ENCODE data around the gene SCN2A.

Gene SCN2A

DNA sequence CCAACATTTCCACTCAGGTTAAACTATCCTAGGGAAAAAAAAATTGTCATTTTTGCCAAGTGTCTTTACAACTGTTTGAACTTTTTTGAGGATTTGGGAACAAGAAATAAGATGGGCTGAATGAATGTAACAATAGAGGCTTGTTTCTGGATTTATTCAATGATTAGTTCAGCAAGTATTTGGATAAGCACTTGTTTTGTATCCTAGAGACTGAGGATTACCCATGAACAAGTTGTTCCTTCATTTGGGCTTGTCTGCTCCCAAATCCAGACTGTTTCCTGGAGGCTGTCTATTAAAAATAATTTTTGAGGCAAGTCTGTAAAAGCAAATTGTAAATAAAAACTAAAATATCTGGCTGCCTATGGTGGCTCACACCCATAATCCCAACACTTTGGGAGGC is 168.3 kb downstream of the SCN2A start:
- Histone ChIP-seq H3K4me1 (ENCODE audit: control insufficient read depth, insufficient read depth, low read length) (no peaks in the 10 kb centered on the region), H3K27me3 (ENCODE audit: control insufficient read depth, insufficient read depth, low read length) (no peaks in the 10 kb centered on the region), H3K9ac (ENCODE audit: low read length) (no peak overlapping the region), H3K4me3 (ENCODE audit: low read length) (no peak overlapping the region), H3K27ac (ENCODE audit: low read depth, low read length) (no peak overlapping the region), H3K36me3 (ENCODE audit: control insufficient read depth, insufficient read depth, low read length) (no peaks in the 10 kb centered on the region)

DNA sequence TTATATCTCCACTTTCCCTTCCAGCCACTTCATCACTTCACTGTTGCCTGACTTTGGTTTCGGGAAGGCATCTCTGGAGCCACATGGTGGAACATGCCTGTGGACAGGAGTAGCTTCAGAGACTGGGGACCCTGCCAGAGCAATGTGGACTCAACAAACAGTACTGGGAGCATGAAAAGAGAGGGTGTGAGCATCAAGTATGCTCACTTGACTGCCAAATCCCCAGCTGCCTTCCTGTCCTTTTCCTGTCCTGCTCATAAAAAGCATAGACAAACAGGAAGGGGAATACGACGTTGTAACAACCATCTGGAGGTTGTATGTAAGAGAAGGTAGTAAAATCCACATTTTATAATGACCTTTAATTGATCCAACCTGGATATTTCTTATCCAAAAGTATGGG is 169.0 kb downstream of the SCN2A start:
- no peaks in the 10 kb centered on the region for H3K4me1 ChIP-seq (ENCODE audit: control insufficient read depth, insufficient read depth, low read length)
- no peak overlapping the region for H3K9ac ChIP-seq (ENCODE audit: low read length)
- H3K4me3 ChIP-seq (ENCODE audit: low read length) = no peak overlapping the region
- no peak overlapping the region for H3K27ac ChIP-seq (ENCODE audit: low read depth, low read length)
- no peaks in the 10 kb centered on the region for H3K27me3 ChIP-seq (ENCODE audit: control insufficient read depth, insufficient read depth, low read length)
- H3K36me3 ChIP-seq (ENCODE audit: control insufficient read depth, insufficient read depth, low read length) = no peaks in the 10 kb centered on the region

DNA sequence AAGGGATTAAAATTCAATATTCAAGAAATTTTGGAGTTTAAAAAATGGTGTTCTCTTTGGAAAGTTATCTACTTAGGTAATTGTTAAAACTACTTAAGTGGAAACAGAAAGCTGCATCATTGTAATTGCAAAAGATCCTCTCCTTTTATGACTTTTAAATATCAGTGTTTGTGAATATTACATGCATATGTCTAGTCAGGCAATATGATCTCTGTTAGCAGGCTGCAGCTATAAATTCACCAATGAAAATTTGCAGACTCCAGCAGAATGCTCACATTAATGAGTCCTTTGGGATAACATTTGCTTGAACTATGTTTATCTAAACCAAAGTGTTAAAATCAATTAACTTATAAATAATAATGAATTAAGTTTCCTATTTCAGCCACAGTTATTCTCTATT is 171.1 kb downstream of the SCN2A start:
- Histone ChIP-seq H3K4me3 (ENCODE audit: low read length) (no peak overlapping the region), H3K4me1 (ENCODE audit: control insufficient read depth, insufficient read depth, low read length) (no peaks in the 10 kb centered on the region), H3K36me3 (ENCODE audit: control insufficient read depth, insufficient read depth, low read length) (no peaks in the 10 kb centered on the region), H3K27ac (ENCODE audit: low read depth, low read length) (no peak overlapping the region), H3K27me3 (ENCODE audit: control insufficient read depth, insufficient read depth, low read length) (no peaks in the 10 kb centered on the region), H3K9ac (ENCODE audit: low read length) (no peak overlapping the region)

DNA sequence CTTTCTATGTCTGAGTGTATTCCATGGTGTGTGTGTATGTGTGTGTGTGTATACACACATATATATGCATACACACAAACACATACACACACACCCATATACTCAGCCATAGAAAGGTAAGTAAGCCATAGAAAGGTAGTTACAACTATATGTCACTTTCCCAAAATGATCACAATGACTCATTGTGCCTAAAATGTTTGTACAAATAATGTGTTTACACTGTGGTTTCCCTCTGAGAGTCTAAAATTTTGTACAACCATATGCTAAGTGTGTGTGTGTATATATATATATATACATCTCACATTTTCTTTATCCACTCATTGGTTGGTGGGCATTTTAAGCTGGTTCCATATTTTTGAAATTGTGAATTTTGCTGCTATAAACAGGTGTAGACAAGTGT is 175.0 kb downstream of the SCN2A start:
- no peak overlapping the region for H3K27ac ChIP-seq (ENCODE audit: low read depth, low read length)
- no peaks in the 10 kb centered on the region for H3K27me3 ChIP-seq (ENCODE audit: control insufficient read depth, insufficient read depth, low read length)
- H3K4me3 ChIP-seq (ENCODE audit: low read length) = no peak overlapping the region

DNA sequence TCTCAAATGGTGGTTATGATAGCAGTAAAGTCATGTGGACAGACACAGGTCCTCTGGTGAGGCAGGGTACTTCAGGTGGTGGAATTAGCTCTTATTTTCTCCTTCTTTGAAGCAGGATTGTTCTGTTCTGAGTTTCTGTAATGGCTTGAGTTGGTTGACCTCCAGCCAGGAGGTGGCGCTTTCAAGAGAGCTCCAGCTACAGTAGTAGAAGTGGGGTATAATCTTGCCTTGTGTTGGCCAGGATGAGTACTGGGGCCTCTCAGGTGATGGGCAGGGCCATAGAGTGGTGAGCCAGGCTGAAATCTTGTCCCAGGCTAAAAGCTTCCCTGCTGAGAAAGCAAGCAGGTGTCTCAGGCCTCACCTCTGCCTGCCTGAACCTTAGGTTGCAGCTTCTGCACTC is 177.8 kb downstream of the SCN2A start:
- Histone ChIP-seq H3K9ac (ENCODE audit: low read length) (no peak overlapping the region), H3K4me1 (ENCODE audit: control insufficient read depth, insufficient read depth, low read length) (no peaks in the 10 kb centered on the region), H3K36me3 (ENCODE audit: control insufficient read depth, insufficient read depth, low read length) (no peaks in the 10 kb centered on the region), H3K27me3 (ENCODE audit: control insufficient read depth, insufficient read depth, low read length) (no peaks in the 10 kb centered on the region), H3K4me3 (ENCODE audit: low read length) (no peak overlapping the region), H3K27ac (ENCODE audit: low read depth, low read length) (no peak overlapping the region)

More for the DNA sequence above, 175.0 kb downstream of the SCN2A start:
- H3K36me3 ChIP-seq (ENCODE audit: control insufficient read depth, insufficient read depth, low read length) = no peaks in the 10 kb centered on the region
- H3K4me1 ChIP-seq (ENCODE audit: control insufficient read depth, insufficient read depth, low read length) = no peaks in the 10 kb centered on the region
- H3K9ac ChIP-seq (ENCODE audit: low read length) = no peak overlapping the region

DNA sequence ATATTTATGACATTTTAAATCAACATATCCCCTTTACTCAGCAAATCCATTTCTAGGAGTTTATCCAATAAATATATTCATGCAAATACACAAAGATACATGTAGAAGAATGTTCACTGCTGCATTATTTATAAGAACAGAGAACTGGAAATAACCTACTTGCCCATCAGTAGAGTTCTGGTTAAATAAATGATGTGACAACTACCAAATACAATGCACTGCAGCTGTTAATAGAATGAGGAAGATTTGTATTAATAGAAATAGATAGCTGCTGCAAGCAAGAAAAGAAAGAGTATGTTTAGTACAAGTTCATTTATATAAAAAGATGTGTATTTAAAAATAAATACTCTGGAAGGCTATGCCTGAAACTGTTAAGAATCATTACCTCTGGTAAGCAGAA is 181.0 kb downstream of the SCN2A start:
- no peaks in the 10 kb centered on the region for H3K27me3 ChIP-seq (ENCODE audit: control insufficient read depth, insufficient read depth, low read length)
- no peak overlapping the region for H3K27ac ChIP-seq (ENCODE audit: low read depth, low read length)
- no peak overlapping the region for H3K9ac ChIP-seq (ENCODE audit: low read length)
- H3K4me3 ChIP-seq (ENCODE audit: low read length) = no peak overlapping the region
- no peaks in the 10 kb centered on the region for H3K36me3 ChIP-seq (ENCODE audit: control insufficient read depth, insufficient read depth, low read length)
- H3K4me1 ChIP-seq (ENCODE audit: control insufficient read depth, insufficient read depth, low read length) = no peaks in the 10 kb centered on the region

DNA sequence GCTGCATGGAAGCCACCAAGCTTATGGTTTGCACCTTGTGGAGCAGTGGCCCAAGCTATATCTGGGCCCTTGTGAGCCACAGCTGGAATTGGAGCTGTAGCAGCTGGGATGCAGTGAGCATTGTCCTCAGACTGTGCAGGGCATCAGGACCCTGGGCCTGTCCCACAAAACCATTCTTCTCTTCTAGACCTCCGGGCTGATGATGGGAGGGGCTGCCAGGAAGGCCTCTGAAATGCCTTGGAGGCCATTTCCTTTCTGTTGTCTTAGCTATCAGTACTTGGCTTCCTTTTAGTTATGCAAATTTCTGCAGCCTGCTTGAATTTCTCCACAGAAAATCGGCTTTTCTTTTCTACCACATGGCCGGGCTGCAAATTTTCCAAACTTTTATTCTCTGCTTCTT is 183.9 kb downstream of the SCN2A start:
- Histone ChIP-seq H3K9ac (ENCODE audit: low read length) (no peak overlapping the region), H3K27me3 (ENCODE audit: control insufficient read depth, insufficient read depth, low read length) (no peaks in the 10 kb centered on the region), H3K36me3 (ENCODE audit: control insufficient read depth, insufficient read depth, low read length) (no peaks in the 10 kb centered on the region), H3K4me3 (ENCODE audit: low read length) (no peak overlapping the region), H3K4me1 (ENCODE audit: control insufficient read depth, insufficient read depth, low read length) (no peaks in the 10 kb centered on the region), H3K27ac (ENCODE audit: low read depth, low read length) (no peak overlapping the region)

DNA sequence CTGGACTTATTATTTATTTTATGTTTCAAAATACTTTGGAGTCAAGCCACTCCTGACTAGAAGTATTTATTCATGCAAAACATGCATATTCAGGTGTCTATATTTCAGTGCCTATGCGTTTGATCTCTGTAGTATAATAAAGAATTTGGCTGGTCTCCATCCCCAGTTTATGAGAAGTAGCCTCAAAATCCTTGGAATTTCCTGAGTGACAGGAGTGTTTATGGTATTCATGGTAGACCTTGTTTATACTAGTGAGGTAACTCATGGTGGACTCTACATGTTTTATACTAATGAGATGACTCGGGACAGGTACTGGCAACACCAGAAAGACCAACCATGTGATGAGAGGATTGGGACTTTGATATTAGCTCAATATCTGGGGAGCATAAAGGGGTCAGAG is 186.3 kb downstream of the SCN2A start:
- H3K27ac ChIP-seq (ENCODE audit: low read depth, low read length) = no peak overlapping the region
- H3K9ac ChIP-seq (ENCODE audit: low read length) = no peak overlapping the region
- no peaks in the 10 kb centered on the region for H3K27me3 ChIP-seq (ENCODE audit: control insufficient read depth, insufficient read depth, low read length)
- no peak overlapping the region for H3K4me3 ChIP-seq (ENCODE audit: low read length)
- no peaks in the 10 kb centered on the region for H3K4me1 ChIP-seq (ENCODE audit: control insufficient read depth, insufficient read depth, low read length)
- H3K36me3 ChIP-seq (ENCODE audit: control insufficient read depth, insufficient read depth, low read length) = no peaks in the 10 kb centered on the region

DNA sequence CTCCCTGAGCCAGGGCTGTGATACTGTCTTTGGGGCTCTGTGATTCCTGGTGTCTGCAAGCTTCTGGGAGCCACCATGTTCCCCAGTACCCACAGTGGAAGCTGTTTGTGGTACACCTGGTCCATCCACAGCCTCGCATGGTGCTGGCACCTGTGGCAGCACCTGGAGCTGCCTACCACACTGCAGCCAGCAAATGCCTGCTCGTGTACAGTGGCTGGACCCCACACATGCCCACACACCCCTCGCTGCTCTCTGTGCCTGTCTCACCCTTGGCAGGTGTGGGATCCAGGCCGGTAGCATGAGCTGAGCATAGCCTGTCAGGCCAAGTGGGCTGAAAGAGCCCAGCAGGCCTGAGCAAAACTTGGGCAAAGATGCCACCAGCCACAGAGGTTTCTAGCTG is 188.5 kb downstream of the SCN2A start:
- H3K4me1 ChIP-seq (ENCODE audit: control insufficient read depth, insufficient read depth, low read length) = no peaks in the 10 kb centered on the region
- H3K27ac ChIP-seq (ENCODE audit: low read depth, low read length) = no peak overlapping the region
- H3K27me3 ChIP-seq (ENCODE audit: control insufficient read depth, insufficient read depth, low read length) = no peaks in the 10 kb centered on the region
- no peak overlapping the region for H3K4me3 ChIP-seq (ENCODE audit: low read length)
- H3K9ac ChIP-seq (ENCODE audit: low read length) = no peak overlapping the region
- no peaks in the 10 kb centered on the region for H3K36me3 ChIP-seq (ENCODE audit: control insufficient read depth, insufficient read depth, low read length)

DNA sequence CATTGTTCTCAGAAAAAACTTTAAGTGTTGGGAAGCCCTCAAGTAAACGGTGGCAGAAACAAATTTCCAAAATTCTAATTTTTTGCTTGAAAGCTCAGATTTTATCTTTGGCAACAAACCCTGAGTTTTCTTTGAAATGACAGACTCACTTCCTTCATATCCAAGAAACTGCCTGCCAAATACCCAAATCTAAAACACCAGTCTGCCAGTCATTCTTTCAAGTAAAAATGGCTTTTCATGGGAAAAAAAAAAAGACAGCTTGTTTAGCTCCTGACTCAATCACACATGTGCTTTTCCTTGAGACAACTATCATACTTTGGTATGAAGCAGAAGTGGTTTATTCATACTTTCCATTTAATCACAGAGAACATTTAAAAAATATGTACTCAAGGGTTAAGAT is 189.7 kb downstream of the SCN2A start:
- Histone ChIP-seq H3K9ac (ENCODE audit: low read length) (no peak overlapping the region), H3K27me3 (ENCODE audit: control insufficient read depth, insufficient read depth, low read length) (no peaks in the 10 kb centered on the region), H3K4me3 (ENCODE audit: low read length) (no peak overlapping the region), H3K27ac (ENCODE audit: low read depth, low read length) (no peak overlapping the region), H3K4me1 (ENCODE audit: control insufficient read depth, insufficient read depth, low read length) (no peaks in the 10 kb centered on the region), H3K36me3 (ENCODE audit: control insufficient read depth, insufficient read depth, low read length) (no peaks in the 10 kb centered on the region)

DNA sequence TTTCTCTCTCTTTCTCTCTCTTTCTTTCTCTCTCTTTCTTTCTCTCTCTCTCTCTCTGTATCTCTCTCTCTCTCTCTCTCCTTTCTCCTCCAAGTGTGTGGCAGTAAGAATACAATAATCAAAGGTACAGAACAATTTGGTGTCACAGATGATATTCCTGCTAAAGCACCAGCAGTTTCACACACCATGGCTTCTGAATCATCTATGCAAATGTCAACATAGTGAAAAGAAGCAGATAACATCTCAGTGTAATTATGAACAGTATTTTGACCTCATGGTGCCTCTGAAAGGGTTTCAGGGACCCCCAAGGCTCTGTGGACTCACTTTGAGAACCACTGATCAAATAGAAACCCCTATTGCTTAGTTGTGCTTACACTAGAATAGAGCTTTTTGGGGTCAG is 191.8 kb downstream of the SCN2A start:
- no peaks in the 10 kb centered on the region for H3K4me1 ChIP-seq (ENCODE audit: control insufficient read depth, insufficient read depth, low read length)
- no peak overlapping the region for H3K27ac ChIP-seq (ENCODE audit: low read depth, low read length)

DNA sequence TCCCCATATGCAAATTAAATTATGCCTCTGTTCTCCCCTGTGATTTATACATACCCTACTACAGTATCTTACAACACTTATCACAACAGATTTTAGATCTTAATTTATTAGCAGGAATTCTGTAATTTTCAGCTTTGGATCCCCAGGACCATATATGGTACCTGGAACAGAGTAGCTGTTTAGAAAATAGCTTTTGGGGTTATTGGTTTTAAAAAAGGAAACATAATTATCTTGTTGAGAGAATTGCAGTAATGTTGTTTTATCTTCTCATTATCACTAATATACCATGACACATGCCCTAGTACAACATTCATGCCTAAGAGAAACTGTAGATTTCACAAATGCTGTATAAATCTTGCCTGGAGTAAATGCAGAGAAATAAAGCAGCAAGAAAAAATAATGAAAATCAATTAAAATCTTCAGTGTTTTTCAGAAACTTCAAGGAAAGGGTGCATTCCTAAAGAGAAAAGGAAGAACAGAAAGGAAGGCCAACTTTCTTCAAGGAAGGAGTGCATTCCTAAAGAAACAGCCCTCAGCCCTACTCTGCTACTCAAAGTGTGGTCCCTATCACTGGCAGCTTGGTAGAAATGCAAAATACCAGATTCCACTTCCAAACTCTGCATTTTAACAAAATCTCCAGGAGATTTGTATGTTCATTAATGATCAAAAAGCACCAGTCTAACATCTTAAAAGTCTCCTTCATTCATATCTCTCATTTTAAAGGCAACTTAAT is 193.2 kb downstream of the SCN2A start:
- no peak overlapping the region for H3K9ac ChIP-seq (ENCODE audit: low read length)
- H3K4me3 ChIP-seq (ENCODE audit: low read length) = no peak overlapping the region
- no peaks in the 10 kb centered on the region for H3K4me1 ChIP-seq (ENCODE audit: control insufficient read depth, insufficient read depth, low read length)
- H3K27me3 ChIP-seq (ENCODE audit: control insufficient read depth, insufficient read depth, low read length) = no peaks in the 10 kb centered on the region
- H3K27ac ChIP-seq (ENCODE audit: low read depth, low read length) = no peak overlapping the region
- no peaks in the 10 kb centered on the region for H3K36me3 ChIP-seq (ENCODE audit: control insufficient read depth, insufficient read depth, low read length)

More for the DNA sequence above, 191.8 kb downstream of the SCN2A start:
- no peak overlapping the region for H3K9ac ChIP-seq (ENCODE audit: low read length)
- no peak overlapping the region for H3K4me3 ChIP-seq (ENCODE audit: low read length)
- no peaks in the 10 kb centered on the region for H3K27me3 ChIP-seq (ENCODE audit: control insufficient read depth, insufficient read depth, low read length)
- no peaks in the 10 kb centered on the region for H3K36me3 ChIP-seq (ENCODE audit: control insufficient read depth, insufficient read depth, low read length)

DNA sequence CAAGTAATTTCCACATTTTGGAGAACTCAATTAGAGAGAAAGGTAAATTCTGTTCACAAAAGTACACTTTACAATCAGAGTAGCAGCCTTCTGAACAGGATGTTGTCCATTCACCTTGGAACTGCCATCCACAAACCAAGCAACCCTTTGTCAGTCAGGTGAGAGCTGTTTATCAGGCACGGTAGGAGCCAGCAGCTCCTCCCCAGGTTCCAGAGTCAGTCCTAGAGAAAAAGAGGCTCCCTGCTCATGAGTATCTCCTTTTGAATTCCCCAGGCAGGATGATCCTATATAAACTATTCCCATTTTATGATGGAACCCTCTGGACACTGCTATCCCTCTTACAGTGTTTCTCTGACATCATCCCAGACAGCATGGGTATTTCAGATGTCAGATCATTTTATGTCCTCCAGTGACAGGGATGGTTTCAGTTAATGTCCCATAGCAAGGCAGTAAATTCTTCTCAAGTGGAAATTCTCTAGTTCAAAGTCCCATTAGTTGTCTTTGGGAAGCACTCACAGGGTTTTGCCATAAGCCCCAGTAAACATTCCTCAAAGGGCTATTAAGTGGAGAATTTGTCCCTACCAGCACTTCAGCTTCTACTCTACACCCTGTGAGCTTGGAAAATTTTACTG is 195.8 kb downstream of the SCN2A start:
- no peak overlapping the region for H3K4me3 ChIP-seq (ENCODE audit: low read length)
- H3K27me3 ChIP-seq (ENCODE audit: control insufficient read depth, insufficient read depth, low read length) = no peaks in the 10 kb centered on the region
- H3K27ac ChIP-seq (ENCODE audit: low read depth, low read length) = no peak overlapping the region
- H3K36me3 ChIP-seq (ENCODE audit: control insufficient read depth, insufficient read depth, low read length) = no peaks in the 10 kb centered on the region
- H3K9ac ChIP-seq (ENCODE audit: low read length) = no peak overlapping the region
- H3K4me1 ChIP-seq (ENCODE audit: control insufficient read depth, insufficient read depth, low read length) = no peaks in the 10 kb centered on the region
